Esophagus muscularis mucosa (tissue), 4 donors: ENCODE results near the gene PEX16. TPM values are rescaled to one million over a fixed set of nuclear protein-coding genes. Genes with fewer than 3 reads are reported as not detected.

Source experiments
- DNase-seq: peaks from one replicate; pipeline ENCODE4 v3.0.0-alpha.2; 2017; ENCODE audit errors: extremely low spot score
- H3K27ac ChIP-seq, 4 donors: fragments of 200-600 bp; sonication (generic); replicated peaks in 1 of 4; 1 replicate in 3 of 4; 2 replicates in 1 of 4; pipeline ENCODE4 v1.5.1; 2016 to 2019; ENCODE audit warnings: mild to moderate bottlenecking in 1 of 4
- H3K27me3 ChIP-seq, 4 donors: fragments of 200-600 bp; sonication (generic); one replicate each; pipeline versions ENCODE4 v1.5.1 to v1.6.0; 2016 to 2019
- H3K36me3 ChIP-seq, 4 donors: fragments of 200-600 bp; sonication (generic); one replicate each; pipeline ENCODE4 v1.5.1; 2016 to 2019
- H3K4me1 ChIP-seq, 4 donors: fragments of 200-600 bp; sonication (generic); one replicate each; pipeline ENCODE4 v1.5.1; 2016 to 2019
- H3K4me3 ChIP-seq, 4 donors: fragments of 200-600 bp; sonication (generic); 1 replicate in 2 of 4; 2 replicates in 2 of 4; pipeline ENCODE4 v1.5.1; 2016 to 2019; ENCODE audit warnings: mild to moderate bottlenecking in 4 of 4, moderate library complexity in 1 of 4
- H3K9me3 ChIP-seq, 4 donors: fragments of 200-600 bp; sonication (generic); 1 replicate in 3 of 4; 2 replicates in 1 of 4; pipeline ENCODE4 v1.5.1; 2016 to 2019
- CTCF ChIP-seq, 3 experiments: fragments of 200-600 bp in 2 of 3; fragments of 450-650 bp in 1 of 3; sonication (generic) in 2 of 3; IDR thresholded peaks; one replicate each; pipeline ENCODE4 v1.5.1; 2017 to 2019; ENCODE audit warnings: antibody characterized with exemption in 3 of 3, mild to moderate bottlenecking in 2 of 3, moderate library complexity in 1 of 3
- EP300 ChIP-seq: sonication (generic); formaldehyde crosslinking; IDR thresholded peaks from one replicate; pipeline ENCODE4 v1.6.1; 2017; ENCODE audit warnings: antibody characterized with exemption
- POLR2A ChIP-seq: fragments of 450-650 bp; IDR thresholded peaks from one replicate; pipeline ENCODE4 v1.6.1; 2017; ENCODE audit warnings: antibody characterized with exemption, moderate library complexity, mild to moderate bottlenecking, low read depth
- POLR2AphosphoS5 ChIP-seq, 2 donors: sonication (generic); formaldehyde crosslinking; IDR thresholded peaks; one replicate each; pipeline ENCODE4 v1.6.1; 2017; ENCODE audit warnings: antibody characterized with exemption in 2 of 2
- WGBS: methylation state at CpG from one replicate; pipeline ENCODE4 v1.1.5; 2018; 5-methylcytosine and 5-hydroxymethylcytosine counted together
- intact Hi-C: fragments of 100-400 bp; cut with DNase I; formaldehyde crosslinking; loops from one replicate; pipeline ENCODE4 v1.15.1; 2023
- total RNA-seq, 4 donors: library from RNA; depleted of rRNA; stranded (reverse); fragments of >200 nt; gene quantifications; one replicate each; pipeline versions ENCODE4 v1.1.0 to v1.2.1, GENCODE V29; 2016

Gene PEX16
- total RNA-seq, 4 donors from 2014 or later = 15.4 to 32.2 (median 23.2) TPM

- no peak for DNase-seq
- no peak for TF ChIP-seq POLR2AphosphoS5 (IDR thresholded peaks at IDR 0.05)
- H3K4me1 ChIP-seq = peaks cover 20 to 27% (median 25%) of the 10 kb centered on the region in 4 donors
- WGBS = 16% methylated on average over 5 of the region's 19 CpGs
- H3K4me3 ChIP-seq = no peak overlapping the region
- no peaks in the 10 kb centered on the region for H3K36me3 ChIP-seq
- no peak overlapping the region for H3K27ac ChIP-seq
- H3K27me3 ChIP-seq = peaks cover 0 to 25% (median 0%) of the 10 kb centered on the region in 4 donors
- H3K9me3 ChIP-seq = no peaks in the 10 kb centered on the region
- intact Hi-C loops = no loop called here
Observed at GRCh38 chr11:45896422-45896984, 21.2 kb downstream of the PEX16 start.

GRCh38 chr11:45895553-45896259, 22.0 kb downstream of the PEX16 start:
- TF ChIP-seq POLR2AphosphoS5 (IDR thresholded peaks at IDR 0.05) = no peak
- no peak for TF ChIP-seq CTCF (IDR thresholded peaks at IDR 0.05)
- TF ChIP-seq POLR2A = no peak
- no peak for TF ChIP-seq EP300
- H3K36me3 ChIP-seq = no peaks in the 10 kb centered on the region
- H3K27ac ChIP-seq = no peak overlapping the region
- H3K27me3 ChIP-seq = peaks cover 0 to 25% (median 0%) of the 10 kb centered on the region in 4 donors
- H3K9me3 ChIP-seq = no peaks in the 10 kb centered on the region
- no peak for DNase-seq
- peaks cover 15 to 19% (median 18%) of the 10 kb centered on the region in 4 donors for H3K4me1 ChIP-seq
- no peak overlapping the region for H3K4me3 ChIP-seq
- intact Hi-C loops = no loop called here
- 90% methylated on average over 8 of the region's 8 CpGs for WGBS

GRCh38 chr11:45894555-45895247, 23.0 kb downstream of the PEX16 start:
- Histone ChIP-seq H3K4me1 (peaks cover 10 to 14% (median 11%) of the 10 kb centered on the region in 4 donors), H3K9me3 (no peaks in the 10 kb centered on the region), H3K36me3 (no peaks in the 10 kb centered on the region), H3K27ac (no peak overlapping the region), H3K27me3 (peaks cover 0 to 25% (median 0%) of the 10 kb centered on the region in 4 donors), H3K4me3 (no peak overlapping the region)
- intact Hi-C loops = no loop called here
- DNase-seq = no peak
- no peak for TF ChIP-seq EP300
- TF ChIP-seq POLR2A = no peak
- no peak for TF ChIP-seq POLR2AphosphoS5 (IDR thresholded peaks at IDR 0.05)
- TF ChIP-seq CTCF (IDR thresholded peaks at IDR 0.05) = no peak
- 90% methylated on average over 2 of the region's 6 CpGs for WGBS

GRCh38 chr11:45892856-45893255, 24.8 kb downstream of the PEX16 start:
- 91% methylated on average over 4 of the region's 5 CpGs for WGBS
- H3K27me3 ChIP-seq = peaks cover 0 to 25% (median 0%) of the 10 kb centered on the region in 4 donors
- no peaks in the 10 kb centered on the region for H3K9me3 ChIP-seq
- intact Hi-C loops = no loop called here
- no peaks in the 10 kb centered on the region for H3K4me1 ChIP-seq
- DNase-seq = no peak
- TF ChIP-seq POLR2AphosphoS5 (IDR thresholded peaks at IDR 0.05) (no peak), CTCF (IDR thresholded peaks at IDR 0.05) (no peak), POLR2A (no peak), EP300 (no peak)
- no peak overlapping the region for H3K27ac ChIP-seq
- no peak overlapping the region for H3K4me3 ChIP-seq
- H3K36me3 ChIP-seq = no peaks in the 10 kb centered on the region

GRCh38 chr11:45890886-45891550, 26.7 kb downstream of the PEX16 start:
- DNase-seq = no peak
- WGBS = 88% methylated on average over 8 of the region's 9 CpGs
- H3K4me1 ChIP-seq = peaks cover 0 to 4% (median 2%) of the 10 kb centered on the region in 4 donors
- peaks cover 0 to 16% (median 0%) of the 10 kb centered on the region in 4 donors for H3K27me3 ChIP-seq
- no peaks in the 10 kb centered on the region for H3K9me3 ChIP-seq
- H3K27ac ChIP-seq = no peak overlapping the region
- no peak for TF ChIP-seq POLR2AphosphoS5 (IDR thresholded peaks at IDR 0.05)
- TF ChIP-seq CTCF (IDR thresholded peaks at IDR 0.05) = no peak
- no peak for TF ChIP-seq POLR2A
- TF ChIP-seq EP300 = no peak
- H3K4me3 ChIP-seq = no peak overlapping the region
- intact Hi-C loops = no loop called here
- no peaks in the 10 kb centered on the region for H3K36me3 ChIP-seq
